Nephron (organoid): Measurements from ENCODE around the gene HSD17B2.

Experiments
- H3K27ac Mint-ChIP-seq, 3 experiments: 2 replicates each; pipeline ENCODE4 v1.8.0; 2020; ENCODE audit warnings: mixed read lengths in 3 of 3, mild to moderate bottlenecking in 2 of 3, moderate library complexity in 1 of 3
- H3K27me3 Mint-ChIP-seq: 2 replicates; pipeline ENCODE4 v1.8.0; 2021; ENCODE audit warnings: low read depth, mild to moderate bottlenecking, moderate library complexity, mixed read lengths
- H3K36me3 Mint-ChIP-seq: 2 replicates; pipeline ENCODE4 v1.8.0; 2020; ENCODE audit warnings: low read depth, mixed read lengths
- H3K4me1 Mint-ChIP-seq: 2 replicates; pipeline ENCODE4 v1.8.0; 2020; ENCODE audit warnings: mixed read lengths
- H3K4me3 Mint-ChIP-seq, 3 experiments: 2 replicates each; pipeline ENCODE4 v1.8.0; 2020; ENCODE audit warnings: mild to moderate bottlenecking in 3 of 3, mixed read lengths in 3 of 3, moderate library complexity in 2 of 3
- H3K9me3 Mint-ChIP-seq: 2 replicates; pipeline ENCODE4 v1.8.0; 2020; ENCODE audit warnings: mixed read lengths
- TF ChIP-seq, protein P1 (sequence below), 3 experiments: fragments of 200-600 bp; sonication (generic); IDR thresholded peaks; one replicate each; pipeline ENCODE4 v1.5.0; 2021; ENCODE audit warnings: antibody characterized with exemption in 3 of 3; ENCODE audit not compliant: unreplicated experiment in 3 of 3

Gene HSD17B2

DNA sequence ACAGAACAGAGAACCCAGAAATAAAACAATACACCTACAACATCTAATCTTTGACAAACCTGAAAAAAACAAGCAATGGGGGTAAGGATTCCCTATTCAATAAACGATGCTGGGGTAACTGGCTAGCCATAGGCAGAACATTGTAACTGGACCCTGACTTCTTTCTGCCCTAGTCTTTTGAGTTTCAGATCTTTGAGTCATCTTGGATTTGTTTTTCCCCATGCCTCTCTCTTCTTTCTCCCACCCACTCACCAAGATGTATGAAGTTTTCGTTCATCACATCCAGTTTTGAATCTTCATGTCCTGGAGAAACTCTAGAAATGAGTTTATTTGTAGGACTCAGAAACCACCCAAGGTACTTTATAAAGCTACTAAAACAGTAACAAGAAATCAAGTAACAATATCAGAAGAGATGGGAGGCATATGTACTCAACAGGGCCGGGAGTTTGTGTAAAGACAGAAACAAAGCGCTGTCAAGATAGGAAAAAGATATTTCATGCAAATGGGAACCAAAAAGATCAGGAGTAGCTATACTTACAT lies 39.0 kb downstream of the HSD17B2 start:
- H3K4me3 Mint-ChIP-seq, result no peak overlapping the region
- TF ChIP-seq, protein P1, sequence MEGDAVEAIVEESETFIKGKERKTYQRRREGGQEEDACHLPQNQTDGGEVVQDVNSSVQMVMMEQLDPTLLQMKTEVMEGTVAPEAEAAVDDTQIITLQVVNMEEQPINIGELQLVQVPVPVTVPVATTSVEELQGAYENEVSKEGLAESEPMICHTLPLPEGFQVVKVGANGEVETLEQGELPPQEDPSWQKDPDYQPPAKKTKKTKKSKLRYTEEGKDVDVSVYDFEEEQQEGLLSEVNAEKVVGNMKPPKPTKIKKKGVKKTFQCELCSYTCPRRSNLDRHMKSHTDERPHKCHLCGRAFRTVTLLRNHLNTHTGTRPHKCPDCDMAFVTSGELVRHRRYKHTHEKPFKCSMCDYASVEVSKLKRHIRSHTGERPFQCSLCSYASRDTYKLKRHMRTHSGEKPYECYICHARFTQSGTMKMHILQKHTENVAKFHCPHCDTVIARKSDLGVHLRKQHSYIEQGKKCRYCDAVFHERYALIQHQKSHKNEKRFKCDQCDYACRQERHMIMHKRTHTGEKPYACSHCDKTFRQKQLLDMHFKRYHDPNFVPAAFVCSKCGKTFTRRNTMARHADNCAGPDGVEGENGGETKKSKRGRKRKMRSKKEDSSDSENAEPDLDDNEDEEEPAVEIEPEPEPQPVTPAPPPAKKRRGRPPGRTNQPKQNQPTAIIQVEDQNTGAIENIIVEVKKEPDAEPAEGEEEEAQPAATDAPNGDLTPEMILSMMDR (IDR thresholded peaks at IDR 0.05; ENCODE audit: unreplicated experiment in 3 of 3), result no peak
- no peaks in the 10 kb centered on the region for H3K36me3 Mint-ChIP-seq
- H3K27me3 Mint-ChIP-seq, result peaks cover 6% of the 10 kb centered on the region
- H3K9me3 Mint-ChIP-seq, result peaks cover 22% of the 10 kb centered on the region
- H3K4me1 Mint-ChIP-seq, result peaks cover 13% of the 10 kb centered on the region
- H3K27ac Mint-ChIP-seq, result no peak overlapping the region

- H3K4me1 Mint-ChIP-seq, result no peaks in the 10 kb centered on the region
- TF ChIP-seq, protein P1 (IDR thresholded peaks at IDR 0.05; ENCODE audit: unreplicated experiment in 3 of 3), result no peak
- no peaks in the 10 kb centered on the region for H3K36me3 Mint-ChIP-seq
- H3K9me3 Mint-ChIP-seq, result peaks cover 41% of the 10 kb centered on the region
- H3K4me3 Mint-ChIP-seq, result no peak overlapping the region
- no peak overlapping the region for H3K27ac Mint-ChIP-seq
- no peaks in the 10 kb centered on the region for H3K27me3 Mint-ChIP-seq
These were observed 43.1 kb downstream of the HSD17B2 start for GRCh38 chr16:82078125-82078524.

GRCh38 chr16:82079892-82080291 lies 44.8 kb downstream of the HSD17B2 start:
- TF ChIP-seq, protein P1 (IDR thresholded peaks at IDR 0.05; ENCODE audit: unreplicated experiment in 3 of 3), result no peak
- H3K36me3 Mint-ChIP-seq, result no peaks in the 10 kb centered on the region
- H3K27me3 Mint-ChIP-seq, result no peaks in the 10 kb centered on the region
- H3K9me3 Mint-ChIP-seq, result peaks cover 41% of the 10 kb centered on the region
- H3K27ac Mint-ChIP-seq, result no peak overlapping the region
- H3K4me3 Mint-ChIP-seq, result no peak overlapping the region
- H3K4me1 Mint-ChIP-seq, result no peaks in the 10 kb centered on the region

DNA sequence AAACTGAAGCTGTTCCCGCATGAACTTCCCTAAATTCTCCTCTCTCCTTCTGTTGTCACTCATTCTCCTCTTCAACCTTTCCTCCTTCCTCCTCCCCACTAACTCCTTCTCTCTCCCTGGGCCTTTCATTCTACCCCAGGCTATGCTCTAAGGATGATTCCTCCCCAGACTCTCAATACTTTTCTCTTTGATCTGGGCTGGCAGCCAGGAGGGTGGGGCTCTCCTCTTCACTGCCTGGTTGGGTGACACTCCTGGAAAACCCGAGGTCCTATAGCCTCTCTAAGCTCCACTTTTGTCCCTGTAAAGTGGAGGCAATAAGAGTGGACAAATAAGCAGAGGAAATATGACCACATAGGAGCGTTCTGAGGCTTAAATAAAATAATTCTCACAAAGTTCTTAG lies 46.2 kb downstream of the HSD17B2 start:
- Mint-ChIP-seq H3K36me3 (no peaks in the 10 kb centered on the region), H3K4me1 (no peaks in the 10 kb centered on the region), H3K27me3 (no peaks in the 10 kb centered on the region), H3K27ac (no peak overlapping the region), H3K4me3 (no peak overlapping the region), H3K9me3 (peaks cover 36% of the 10 kb centered on the region)
- TF ChIP-seq, protein P1 (IDR thresholded peaks at IDR 0.05; ENCODE audit: unreplicated experiment in 3 of 3), result no peak

DNA sequence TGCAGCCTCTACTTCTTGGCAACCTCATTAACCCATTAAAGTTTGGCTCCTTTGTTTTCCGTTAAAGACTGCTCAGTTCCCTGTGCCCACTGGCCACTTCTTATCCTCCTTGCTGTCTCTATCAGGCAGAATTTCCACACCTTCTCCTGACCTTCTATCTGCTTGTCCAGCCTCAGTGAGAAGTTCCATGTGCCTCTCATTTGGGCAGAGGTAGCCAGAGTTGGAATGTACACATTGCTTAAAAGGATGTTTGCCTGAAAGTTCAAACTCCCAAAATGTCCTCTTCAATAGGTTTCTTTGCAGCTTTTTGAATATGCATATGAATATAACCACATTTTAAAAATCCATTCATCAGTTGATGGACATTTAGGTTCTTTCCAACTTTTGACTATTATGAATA lies 47.0 kb downstream of the HSD17B2 start:
- H3K27me3 Mint-ChIP-seq, result no peaks in the 10 kb centered on the region
- TF ChIP-seq, protein P1 (IDR thresholded peaks at IDR 0.05; ENCODE audit: unreplicated experiment in 3 of 3), result no peak
- no peaks in the 10 kb centered on the region for H3K4me1 Mint-ChIP-seq
- H3K36me3 Mint-ChIP-seq, result no peaks in the 10 kb centered on the region
- no peak overlapping the region for H3K27ac Mint-ChIP-seq
- peaks cover 33% of the 10 kb centered on the region for H3K9me3 Mint-ChIP-seq
- no peak overlapping the region for H3K4me3 Mint-ChIP-seq

DNA sequence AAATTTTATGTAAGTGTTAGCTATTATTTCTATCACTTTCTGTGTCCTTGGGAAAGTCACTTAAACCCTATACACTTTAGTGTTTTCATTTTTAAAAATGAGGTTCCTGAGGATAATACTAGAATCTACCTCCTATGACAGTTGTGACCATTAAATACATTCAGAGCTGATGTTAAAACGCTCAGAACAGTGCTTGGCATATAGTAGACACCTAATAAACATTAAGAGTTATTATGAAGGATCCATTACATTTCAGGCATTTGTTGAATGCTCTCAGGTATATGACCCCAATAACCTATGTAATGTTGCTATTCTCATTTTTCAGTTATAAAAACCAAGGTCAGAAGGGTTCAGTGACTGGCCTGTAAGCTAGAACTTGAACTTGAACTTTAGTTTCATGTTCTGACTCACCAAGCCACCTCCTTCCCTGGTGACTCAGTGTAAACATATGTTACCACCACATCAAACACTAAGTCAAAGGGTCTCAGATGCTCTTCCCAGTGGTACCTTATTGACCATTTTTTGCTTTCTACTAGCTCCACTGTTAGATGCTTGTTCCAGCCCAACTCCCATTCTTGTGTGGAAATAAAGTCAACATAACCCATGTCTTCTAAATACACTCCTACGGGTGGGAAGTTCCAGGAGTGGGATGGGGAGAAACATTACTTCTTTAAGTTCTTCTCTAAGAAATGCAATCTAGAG lies 47.6 kb downstream of the HSD17B2 start:
- H3K4me1 Mint-ChIP-seq, result peaks cover 4% of the 10 kb centered on the region
- H3K4me3 Mint-ChIP-seq, result no peak overlapping the region
- H3K27ac Mint-ChIP-seq, result no peak overlapping the region
- no peaks in the 10 kb centered on the region for H3K27me3 Mint-ChIP-seq
- H3K9me3 Mint-ChIP-seq, result peaks cover 28% of the 10 kb centered on the region
- TF ChIP-seq, protein P1 (IDR thresholded peaks at IDR 0.05; ENCODE audit: unreplicated experiment in 3 of 3), result no peak
- H3K36me3 Mint-ChIP-seq, result no peaks in the 10 kb centered on the region
